ENCODE results near the gene NFATC1. TPM values are rescaled to one million over a fixed set of nuclear protein-coding genes. Genes with fewer than 3 reads are reported as not detected.

NFATC1 gene
- total RNA-seq, 3 donors from 2014 or later (not counting 1 experiment from before 2014, with no cell fraction given): 35.8 to 47.4 (median 37.1) TPM

DNA sequence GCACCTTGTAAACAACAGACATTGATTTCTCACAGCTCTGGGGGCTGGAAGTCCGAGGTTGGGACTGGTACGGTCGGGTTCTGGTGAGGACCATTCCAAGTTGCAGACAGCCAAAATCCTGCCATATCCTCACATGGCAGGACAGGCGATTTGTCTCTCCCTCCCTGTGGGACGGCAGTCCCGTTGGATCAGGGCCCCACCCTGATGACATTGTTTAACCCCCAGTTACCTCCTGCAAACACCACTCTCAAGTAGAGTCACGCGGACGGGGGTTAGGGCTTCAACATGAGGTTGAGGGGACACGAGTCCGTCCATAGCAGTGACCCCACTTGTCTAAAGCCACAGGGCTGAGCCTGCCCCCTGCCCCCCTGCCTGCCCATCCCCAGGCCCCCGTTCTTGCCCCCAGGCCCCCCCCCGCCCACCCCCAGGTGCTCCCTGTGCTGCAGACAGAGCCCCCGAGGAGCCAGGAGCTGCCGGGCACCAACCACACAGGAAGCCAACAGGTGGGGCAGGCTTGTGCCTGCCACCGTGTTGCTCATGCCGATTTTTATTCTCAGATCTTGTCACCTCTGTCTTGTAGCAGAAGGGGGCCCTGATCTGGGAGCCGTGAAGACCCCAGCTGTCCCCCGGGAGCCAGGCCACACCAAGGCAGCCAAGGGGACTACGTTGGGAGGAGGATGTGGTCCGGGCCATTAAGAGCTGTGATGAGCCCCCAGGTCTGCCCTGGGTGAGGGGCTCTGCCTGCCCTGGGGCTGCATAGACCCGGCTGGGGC, 82.2 kb downstream of the NFATC1 start:
- TF ChIP-seq, protein P1, sequence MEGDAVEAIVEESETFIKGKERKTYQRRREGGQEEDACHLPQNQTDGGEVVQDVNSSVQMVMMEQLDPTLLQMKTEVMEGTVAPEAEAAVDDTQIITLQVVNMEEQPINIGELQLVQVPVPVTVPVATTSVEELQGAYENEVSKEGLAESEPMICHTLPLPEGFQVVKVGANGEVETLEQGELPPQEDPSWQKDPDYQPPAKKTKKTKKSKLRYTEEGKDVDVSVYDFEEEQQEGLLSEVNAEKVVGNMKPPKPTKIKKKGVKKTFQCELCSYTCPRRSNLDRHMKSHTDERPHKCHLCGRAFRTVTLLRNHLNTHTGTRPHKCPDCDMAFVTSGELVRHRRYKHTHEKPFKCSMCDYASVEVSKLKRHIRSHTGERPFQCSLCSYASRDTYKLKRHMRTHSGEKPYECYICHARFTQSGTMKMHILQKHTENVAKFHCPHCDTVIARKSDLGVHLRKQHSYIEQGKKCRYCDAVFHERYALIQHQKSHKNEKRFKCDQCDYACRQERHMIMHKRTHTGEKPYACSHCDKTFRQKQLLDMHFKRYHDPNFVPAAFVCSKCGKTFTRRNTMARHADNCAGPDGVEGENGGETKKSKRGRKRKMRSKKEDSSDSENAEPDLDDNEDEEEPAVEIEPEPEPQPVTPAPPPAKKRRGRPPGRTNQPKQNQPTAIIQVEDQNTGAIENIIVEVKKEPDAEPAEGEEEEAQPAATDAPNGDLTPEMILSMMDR (IDR thresholded peaks at IDR 0.05): no peak
- Mint-ChIP-seq H3K36me3 (no peaks in the 10 kb centered on the region), H3K4me3 (no peak overlapping the region), H3K27ac (no peak overlapping the region), H3K9me3 (no peaks in the 10 kb centered on the region), H3K4me1 (no peaks in the 10 kb centered on the region), H3K27me3 (ENCODE audit: low read depth in 2 of 2) (no peaks in the 10 kb centered on the region)
- WGBS (ENCODE audit: insufficient coverage): 72% methylated on average over 21 of the region's 22 CpGs
- no peak for ATAC-seq
- H3K27me3 ChIP-seq (ENCODE audit: control insufficient read depth, insufficient read depth, low read length): no peaks in the 10 kb centered on the region
- no peaks in the 10 kb centered on the region for H3K4me1 ChIP-seq (ENCODE audit: control insufficient read depth, insufficient read depth, low read length)
- no peak overlapping the region for H3K4me3 ChIP-seq (ENCODE audit: low read length)
- H3K27ac ChIP-seq (ENCODE audit: low read length): no peak overlapping the region
- H3K9me3 ChIP-seq (ENCODE audit: control insufficient read depth, insufficient read depth, low read length): no peaks in the 10 kb centered on the region
- peaks cover 5% of the 10 kb centered on the region for H3K36me3 ChIP-seq (ENCODE audit: control insufficient read depth, insufficient read depth, low read length)
- intact Hi-C loops (cut with micrococcal nuclease): no loop called here
- no peak for DNase-seq

GRCh38 chr18:79478484-79479115, 82.9 kb downstream of the NFATC1 start:
- Histone ChIP-seq H3K27me3 (ENCODE audit: control insufficient read depth, insufficient read depth, low read length) (no peaks in the 10 kb centered on the region), H3K9me3 (ENCODE audit: control insufficient read depth, insufficient read depth, low read length) (no peaks in the 10 kb centered on the region), H3K4me3 (ENCODE audit: low read length) (no peak overlapping the region), H3K27ac (ENCODE audit: low read length) (no peak overlapping the region), H3K36me3 (ENCODE audit: control insufficient read depth, insufficient read depth, low read length) (peaks cover 5% of the 10 kb centered on the region), H3K4me1 (ENCODE audit: control insufficient read depth, insufficient read depth, low read length) (no peaks in the 10 kb centered on the region)
- Mint-ChIP-seq H3K36me3 (no peaks in the 10 kb centered on the region), H3K9me3 (no peaks in the 10 kb centered on the region), H3K27me3 (ENCODE audit: low read depth in 2 of 2) (no peaks in the 10 kb centered on the region), H3K4me1 (no peaks in the 10 kb centered on the region), H3K4me3 (no peak overlapping the region), H3K27ac (no peak overlapping the region)
- 97% methylated on average over 33 of the region's 33 CpGs for WGBS (ENCODE audit: insufficient coverage)
- TF ChIP-seq, protein P1 (IDR thresholded peaks at IDR 0.05): no peak
- no peak for DNase-seq
- intact Hi-C loops (cut with micrococcal nuclease): no loop called here
- ATAC-seq: no peak

GRCh38 chr18:79479116-79479760, 83.5 kb downstream of the NFATC1 start:
- WGBS (ENCODE audit: insufficient coverage): 95% methylated on average over 25 of the region's 25 CpGs
- intact Hi-C loops (cut with micrococcal nuclease): no loop called here
- Histone ChIP-seq H3K36me3 (ENCODE audit: control insufficient read depth, insufficient read depth, low read length) (peaks cover 5% of the 10 kb centered on the region), H3K9me3 (ENCODE audit: control insufficient read depth, insufficient read depth, low read length) (no peaks in the 10 kb centered on the region), H3K27ac (ENCODE audit: low read length) (no peak overlapping the region), H3K4me1 (ENCODE audit: control insufficient read depth, insufficient read depth, low read length) (no peaks in the 10 kb centered on the region), H3K27me3 (ENCODE audit: control insufficient read depth, insufficient read depth, low read length) (no peaks in the 10 kb centered on the region), H3K4me3 (ENCODE audit: low read length) (no peak overlapping the region)
- Mint-ChIP-seq H3K4me3 (no peak overlapping the region), H3K9me3 (no peaks in the 10 kb centered on the region), H3K36me3 (no peaks in the 10 kb centered on the region), H3K27me3 (ENCODE audit: low read depth in 2 of 2) (no peaks in the 10 kb centered on the region), H3K27ac (no peak overlapping the region), H3K4me1 (no peaks in the 10 kb centered on the region)
- TF ChIP-seq, protein P1 (IDR thresholded peaks at IDR 0.05): no peak
- no peak for ATAC-seq
- no peak for DNase-seq
